Keratinocyte (primary cell): ENCODE data around the gene PAX1. TPM values are rescaled to one million over a fixed set of nuclear protein-coding genes. Genes with fewer than 3 reads are reported as not detected.

Source experiments
- DNase-seq: peaks from one replicate; pipeline ENCODE4 v3.0.0-alpha.2; 2011; ENCODE audit warnings: low read depth, missing footprints, low spot score
- FAIRE-seq: peaks from 2 replicates; lab custom pipeline; 2011; peaks lifted over from hg19 to GRCh38; lab: Jason Lieb, UNC
- H2AFZ ChIP-seq: 2 replicates; pipeline ENCODE4 v1.6.0; 2012; ENCODE audit warnings: low read length, control low read depth, inconsistent platforms; ENCODE audit not compliant: control insufficient read depth
- H3K27ac ChIP-seq: 2 replicates; pipeline ENCODE4 v1.5.1; 2011; ENCODE audit warnings: low read length; ENCODE audit not compliant: control insufficient read depth, insufficient read depth
- H3K27me3 ChIP-seq: 3 replicates; pipeline ENCODE4 v1.6.0; 2011; ENCODE audit warnings: low read length; ENCODE audit not compliant: control insufficient read depth, insufficient read depth; ENCODE audit errors: extremely low read depth
- H3K36me3 ChIP-seq, 2 experiments: 2 replicates in 1 of 2; 3 replicates in 1 of 2; pipeline ENCODE4 v1.5.1; 2011; ENCODE audit warnings: low read length in 2 of 2, mild to moderate bottlenecking in 1 of 2; ENCODE audit not compliant: control insufficient read depth in 2 of 2, insufficient read depth in 2 of 2; ENCODE audit errors: extremely low read depth in 1 of 2
- H3K4me1 ChIP-seq: 3 replicates; pipeline ENCODE4 v1.5.1; 2011; ENCODE audit warnings: low read length; ENCODE audit not compliant: control insufficient read depth, insufficient read depth; ENCODE audit errors: extremely low read depth
- H3K4me2 ChIP-seq: 3 replicates; pipeline ENCODE4 v1.6.0; 2011; ENCODE audit warnings: low read depth, low read length; ENCODE audit not compliant: control insufficient read depth, insufficient read depth; ENCODE audit errors: extremely low read depth
- H3K4me3 ChIP-seq, 3 experiments: fragments of 200-600 bp in 1 of 3; sonication (generic) in 1 of 3; 2 replicates in 2 of 3; 3 replicates in 1 of 3; pipeline ENCODE4 v1.5.1; 2011 to 2016; ENCODE audit warnings: low read length in 3 of 3, mild to moderate bottlenecking in 3 of 3, control low read depth in 2 of 3, inconsistent platforms in 1 of 3, low read depth in 1 of 3, mixed read lengths in 1 of 3, mixed run types in 1 of 3, moderate library complexity in 1 of 3; ENCODE audit not compliant: control insufficient read depth in 2 of 3, insufficient read depth in 2 of 3; ENCODE audit errors: extremely low read depth in 1 of 3
- H3K79me2 ChIP-seq: 2 replicates; pipeline ENCODE4 v1.6.0; 2012; ENCODE audit warnings: low read length; ENCODE audit not compliant: control insufficient read depth, insufficient read depth
- H3K9ac ChIP-seq: 3 replicates; pipeline ENCODE4 v1.6.0; 2011; ENCODE audit warnings: low read length; ENCODE audit not compliant: control insufficient read depth, insufficient read depth; ENCODE audit errors: extremely low read depth
- H3K9me1 ChIP-seq: 3 replicates; pipeline ENCODE4 v1.6.0; 2011; ENCODE audit warnings: low read length; ENCODE audit not compliant: control insufficient read depth, insufficient read depth; ENCODE audit errors: extremely low read depth
- H3K9me3 ChIP-seq: 2 replicates; pipeline ENCODE4 v1.5.1; 2012; ENCODE audit warnings: low read depth, low read length; ENCODE audit not compliant: control insufficient read depth
- H4K20me1 ChIP-seq: 3 replicates; pipeline ENCODE4 v1.6.0; 2011; ENCODE audit warnings: low read length; ENCODE audit not compliant: control insufficient read depth, insufficient read depth; ENCODE audit errors: extremely low read depth
- EZH2 ChIP-seq: IDR thresholded peaks from one replicate; pipeline ENCODE4 v1.6.1; 2012; ENCODE audit warnings: inconsistent platforms, mild to moderate bottlenecking, low read length, moderate library complexity
- dilution Hi-C: fragments of 300-500 bp; cut with MboI; formaldehyde crosslinking; loops from one replicate; pipeline ENCODE4 v1.7.0; 2020; ENCODE audit warnings: low sequenced_read_pairs; ENCODE audit not compliant: extremely low pct_ligation_motif_present
- polyA plus RNA-seq, 5 experiments: library from polyadenylated mRNA; depleted of rRNA in 3 of 5; stranded (reverse) in 3 of 5; stranded (forward) in 1 of 5; unstranded in 1 of 5; fragments of >200 nt; gene quantifications; 1 replicate in 1 of 5; 2 replicates in 3 of 5; 3 replicates in 1 of 5; pipeline versions ENCODE4 v1.2.1 to v1.2.3, GENCODE V29; 2011 to 2012; ENCODE audit warnings: missing spikeins in 2 of 5, low read depth in 1 of 5, low replicate concordance in 1 of 5
- TF ChIP-seq, protein P1 (sequence below), 3 experiments: IDR thresholded peaks in 1 of 3; conservative IDR thresholded peaks in 1 of 3; optimal IDR thresholded peaks in 1 of 3; 2 replicates in 2 of 3; 3 replicates in 1 of 3; pipeline versions ENCODE3 to v1.5.1; 2011; ENCODE audit warnings: low read length in 3 of 3, mild to moderate bottlenecking in 3 of 3, moderate library complexity in 2 of 3, control low read depth in 1 of 3, inconsistent platforms in 1 of 3; ENCODE audit not compliant: insufficient read depth in 2 of 3; ENCODE audit errors: extremely low read depth in 1 of 3

Gene PAX1
- polyA plus RNA-seq, 1 donor (not counting 4 experiments of a cell fraction or from before 2014, with no cell fraction given): not detected

DNA sequence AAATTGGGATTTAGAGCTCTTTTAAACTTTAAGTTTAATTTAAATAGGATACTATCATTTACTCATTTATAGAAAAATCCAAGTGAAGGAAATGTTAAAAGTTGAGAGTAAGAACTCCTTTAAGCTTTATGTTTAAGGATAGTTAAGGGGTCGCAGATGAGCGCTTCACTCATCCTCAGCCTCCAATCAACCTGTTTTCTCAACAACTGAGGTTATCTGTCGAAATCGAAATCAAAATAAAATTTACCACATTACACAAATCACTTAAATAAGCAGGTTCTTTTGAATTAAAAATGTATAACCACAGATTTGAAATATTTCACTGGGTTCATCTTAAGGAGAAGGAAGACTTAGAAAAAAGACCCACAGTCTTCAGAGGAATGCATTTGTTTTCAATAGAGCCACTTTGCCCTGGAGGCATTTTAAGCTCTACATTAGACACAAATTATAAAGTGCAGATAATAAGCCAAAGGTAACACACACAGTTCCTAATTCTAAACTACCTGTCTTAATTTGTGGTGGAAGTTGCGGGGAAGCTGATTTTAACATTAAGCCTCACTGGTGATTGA lies 5.5 kb downstream of the PAX1 start:
- Histone ChIP-seq H3K4me3 (no peak overlapping the region), H3K9me3 (no peaks in the 10 kb centered on the region), H3K27ac (no peak overlapping the region), H2AFZ (no peak overlapping the region), H4K20me1 (no peaks in the 10 kb centered on the region), H3K4me2 (no peak overlapping the region), H3K79me2 (no peaks in the 10 kb centered on the region), H3K27me3 (peaks cover 83% of the 10 kb centered on the region), H3K36me3 (no peaks in the 10 kb centered on the region), H3K9me1 (no peaks in the 10 kb centered on the region), H3K9ac (no peak overlapping the region), H3K4me1 (no peaks in the 10 kb centered on the region)
- TF ChIP-seq, protein P1, sequence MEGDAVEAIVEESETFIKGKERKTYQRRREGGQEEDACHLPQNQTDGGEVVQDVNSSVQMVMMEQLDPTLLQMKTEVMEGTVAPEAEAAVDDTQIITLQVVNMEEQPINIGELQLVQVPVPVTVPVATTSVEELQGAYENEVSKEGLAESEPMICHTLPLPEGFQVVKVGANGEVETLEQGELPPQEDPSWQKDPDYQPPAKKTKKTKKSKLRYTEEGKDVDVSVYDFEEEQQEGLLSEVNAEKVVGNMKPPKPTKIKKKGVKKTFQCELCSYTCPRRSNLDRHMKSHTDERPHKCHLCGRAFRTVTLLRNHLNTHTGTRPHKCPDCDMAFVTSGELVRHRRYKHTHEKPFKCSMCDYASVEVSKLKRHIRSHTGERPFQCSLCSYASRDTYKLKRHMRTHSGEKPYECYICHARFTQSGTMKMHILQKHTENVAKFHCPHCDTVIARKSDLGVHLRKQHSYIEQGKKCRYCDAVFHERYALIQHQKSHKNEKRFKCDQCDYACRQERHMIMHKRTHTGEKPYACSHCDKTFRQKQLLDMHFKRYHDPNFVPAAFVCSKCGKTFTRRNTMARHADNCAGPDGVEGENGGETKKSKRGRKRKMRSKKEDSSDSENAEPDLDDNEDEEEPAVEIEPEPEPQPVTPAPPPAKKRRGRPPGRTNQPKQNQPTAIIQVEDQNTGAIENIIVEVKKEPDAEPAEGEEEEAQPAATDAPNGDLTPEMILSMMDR (optimal IDR thresholded peaks at IDR 0.05 in 1 of 3, IDR thresholded peaks at IDR 0.05 in 1 of 3, conservative IDR thresholded peaks at IDR 0.05 in 1 of 3; ENCODE audit: extremely low read depth in 1 of 3, insufficient read depth in 2 of 3, low read length in 3 of 3): no peak
- no peak for TF ChIP-seq EZH2
- dilution Hi-C loops: no loop called here
- FAIRE-seq (no peak), DNase-seq (no peak)

DNA sequence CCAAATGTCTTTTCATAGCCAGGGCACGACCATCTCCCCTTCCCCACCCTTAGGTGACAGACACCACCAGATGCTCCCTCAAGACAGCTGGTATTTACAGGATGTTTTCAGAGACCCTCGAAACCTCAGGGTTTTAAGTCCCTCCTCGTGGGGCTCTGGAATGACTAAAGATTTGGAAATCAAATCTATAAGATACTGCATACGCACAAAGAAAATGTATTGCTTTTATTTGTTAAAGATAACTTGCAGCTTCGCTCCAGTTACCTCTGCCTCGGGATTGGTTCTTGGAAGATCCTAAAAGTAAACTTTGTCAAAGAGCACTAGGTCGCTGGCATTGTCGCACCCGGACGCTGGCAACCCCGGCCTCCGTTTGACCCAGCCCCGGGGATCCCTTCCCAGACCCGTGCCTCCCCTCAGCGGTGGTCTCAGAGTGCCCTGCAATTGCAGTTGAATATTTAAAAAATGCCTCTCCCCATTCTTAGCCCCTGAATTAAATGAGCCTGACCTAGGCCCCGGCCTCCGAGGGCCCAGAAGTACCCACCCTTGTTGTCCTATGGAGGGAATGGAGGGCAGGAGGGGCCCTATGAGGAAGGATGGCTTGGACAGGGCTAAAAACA lies 7.1 kb downstream of the PAX1 start:
- Histone ChIP-seq H3K4me2 (no peak overlapping the region), H3K36me3 (no peaks in the 10 kb centered on the region), H3K27me3 (peaks cover 74% of the 10 kb centered on the region), H3K79me2 (no peaks in the 10 kb centered on the region), H3K4me1 (no peaks in the 10 kb centered on the region), H3K4me3 (no peak overlapping the region), H2AFZ (no peak overlapping the region), H3K27ac (no peak overlapping the region), H3K9me3 (no peaks in the 10 kb centered on the region), H3K9ac (no peak overlapping the region), H3K9me1 (no peaks in the 10 kb centered on the region), H4K20me1 (no peaks in the 10 kb centered on the region)
- dilution Hi-C loops: no loop called here
- no peak for TF ChIP-seq EZH2
- TF ChIP-seq, protein P1 (optimal IDR thresholded peaks at IDR 0.05 in 1 of 3, IDR thresholded peaks at IDR 0.05 in 1 of 3, conservative IDR thresholded peaks at IDR 0.05 in 1 of 3; ENCODE audit: extremely low read depth in 1 of 3, insufficient read depth in 2 of 3, low read length in 3 of 3): no peak
- FAIRE-seq (no peak), DNase-seq (no peak)
